ENCODE data around the gene DCBLD2.
"Not testable (repeated sequence)": the region's sequence is repeated elsewhere in the genome, so short reads cannot be mapped to it uniquely, and the experiment has no call there.

The DCBLD2 gene

GRCh38 chr3:98890965-98891910 is 10.3 kb downstream of the DCBLD2 start:
- no peak for DNase-seq

- no peak for DNase-seq
Measured at GRCh38 chr3:98890181-98890835, 11.2 kb downstream of the DCBLD2 start.

GRCh38 chr3:98887684-98888083 is 13.8 kb downstream of the DCBLD2 start:
- DNase-seq: no peak

GRCh38 chr3:98886525-98886924 is 15.0 kb downstream of the DCBLD2 start:
- no peak for DNase-seq

- DNase-seq: no peak
Measured at GRCh38 chr3:98885851-98886250, 15.6 kb downstream of the DCBLD2 start.

GRCh38 chr3:98884675-98885371 is 16.7 kb downstream of the DCBLD2 start:
- no peak for DNase-seq

- DNase-seq: not testable (repeated sequence)
Measured at GRCh38 chr3:98882614-98883333, 18.7 kb downstream of the DCBLD2 start.

GRCh38 chr3:98877132-98877531 is 24.4 kb downstream of the DCBLD2 start:
- DNase-seq: no peak

GRCh38 chr3:98875535-98875934 is 26.0 kb downstream of the DCBLD2 start:
- no peak for DNase-seq

GRCh38 chr3:98874602-98875249 is 26.8 kb downstream of the DCBLD2 start:
- DNase-seq: no peak

- DNase-seq: no peak
Measured at GRCh38 chr3:98869391-98869790, 32.1 kb downstream of the DCBLD2 start.

GRCh38 chr3:98857971-98858370 is 43.5 kb downstream of the DCBLD2 start:
- not testable (repeated sequence) for DNase-seq

GRCh38 chr3:98857258-98857657 is 44.2 kb downstream of the DCBLD2 start:
- not testable (repeated sequence) for DNase-seq

GRCh38 chr3:98856724-98857123 is 44.8 kb downstream of the DCBLD2 start:
- DNase-seq: no peak

GRCh38 chr3:98855806-98856400 is 45.6 kb downstream of the DCBLD2 start:
- no peak for DNase-seq

GRCh38 chr3:98848108-98848507 is 53.4 kb downstream of the DCBLD2 start:
- no peak for DNase-seq

- DNase-seq: no peak
Measured at GRCh38 chr3:98846101-98846500, 55.4 kb downstream of the DCBLD2 start.

- no peak for DNase-seq
Measured at GRCh38 chr3:98843266-98843959, 58.1 kb downstream of the DCBLD2 start.

GRCh38 chr3:98839846-98840245 is 61.6 kb downstream of the DCBLD2 start:
- DNase-seq: no peak

- not testable (repeated sequence) for DNase-seq
Measured at GRCh38 chr3:98831060-98831459, 70.4 kb downstream of the DCBLD2 start.

GRCh38 chr3:98829246-98829832 is 72.2 kb downstream of the DCBLD2 start:
- DNase-seq: no peak

Measured in stimulated activated CD4-positive, alpha-beta T cell treated with anti-CD3 and anti-CD28 coated beads, Interleukin-4, amount 100 ng/mL, for 1 hour (primary cell).